NCI-H748 (cell line): ENCODE data around the gene DENR.
A peak's percentile ranks its signal among the peaks of the same experiment; 100 is the strongest.
"Not testable (repeated sequence)": the region's sequence is repeated elsewhere in the genome, so short reads cannot be mapped to it uniquely, and the experiment has no call there.

Experiments used
- DNase-seq: peaks from one replicate; lab custom pipeline; 2025; ENCODE audit not compliant: unreplicated experiment; lab: John Stamatoyannopoulos, UW

Gene DENR

DNA sequence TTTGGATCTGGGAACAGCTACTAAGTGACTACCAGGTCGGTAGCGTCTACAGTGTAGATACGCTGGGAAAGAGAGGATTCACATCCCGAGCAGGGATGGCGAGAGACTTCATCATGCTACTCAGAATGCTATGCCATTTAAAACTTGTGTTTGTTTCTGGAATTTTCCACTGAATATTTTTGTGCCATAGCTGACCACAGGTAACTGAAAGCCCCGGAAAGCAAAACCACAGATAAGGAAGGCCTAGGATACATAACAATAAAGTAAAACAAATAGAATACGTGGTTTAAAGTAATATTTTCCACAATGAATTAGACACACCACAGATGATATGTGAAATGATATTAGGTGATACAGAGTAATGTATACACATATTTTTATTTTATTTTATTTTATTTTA lies 14.1 kb upstream of the DENR start:
- no peak for DNase-seq

DNA sequence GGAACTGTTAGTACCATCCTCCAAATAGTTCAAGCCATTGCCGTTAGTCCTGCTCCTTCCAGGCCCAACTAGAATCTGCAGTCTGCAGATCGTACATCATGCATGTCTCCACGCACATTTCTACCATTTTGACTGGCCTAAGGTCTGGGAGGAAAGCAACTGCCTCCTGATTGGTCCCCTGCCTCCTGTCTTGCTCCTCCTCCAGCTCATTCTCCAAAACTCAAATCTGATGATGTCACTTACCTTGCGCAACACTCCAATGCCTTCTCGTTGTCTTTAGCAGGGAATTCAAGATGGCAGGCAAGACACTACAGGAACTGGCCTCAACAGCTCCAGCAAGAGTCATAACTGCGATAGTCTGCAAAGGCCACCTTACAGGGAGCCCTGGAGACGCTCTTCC lies 12.3 kb upstream of the DENR start:
- no peak for DNase-seq

DNA sequence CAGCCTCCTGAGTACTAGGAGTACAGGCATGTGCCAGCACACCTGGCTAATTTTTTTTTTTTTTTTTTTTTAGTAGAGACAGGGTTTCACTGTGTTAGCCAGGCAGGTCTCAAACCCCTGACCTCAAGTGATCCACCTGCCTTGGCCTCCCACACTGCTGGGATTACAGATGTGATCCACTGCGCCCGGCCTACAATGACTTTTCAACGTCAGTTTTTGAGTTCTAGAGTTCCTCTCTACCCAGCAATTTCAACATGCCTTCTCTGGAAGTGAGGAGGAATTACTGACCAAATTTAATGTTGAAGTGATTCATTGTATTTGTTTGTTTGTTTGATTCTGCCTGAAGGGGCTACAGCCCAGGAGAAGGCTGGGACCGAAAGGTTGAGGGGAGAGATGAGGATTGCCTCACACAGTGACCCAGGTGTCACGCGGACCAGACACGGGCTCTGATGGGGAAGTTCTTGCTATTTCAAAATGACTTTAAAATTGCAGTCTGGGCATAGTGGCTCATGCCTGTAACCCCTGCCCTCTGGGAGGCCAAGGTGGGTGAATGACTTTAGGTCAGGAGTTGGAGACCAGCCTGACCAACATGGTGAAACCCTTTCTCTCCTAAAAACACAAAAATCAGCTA lies 8.6 kb upstream of the DENR start:
- DNase-seq = no peak

DNA sequence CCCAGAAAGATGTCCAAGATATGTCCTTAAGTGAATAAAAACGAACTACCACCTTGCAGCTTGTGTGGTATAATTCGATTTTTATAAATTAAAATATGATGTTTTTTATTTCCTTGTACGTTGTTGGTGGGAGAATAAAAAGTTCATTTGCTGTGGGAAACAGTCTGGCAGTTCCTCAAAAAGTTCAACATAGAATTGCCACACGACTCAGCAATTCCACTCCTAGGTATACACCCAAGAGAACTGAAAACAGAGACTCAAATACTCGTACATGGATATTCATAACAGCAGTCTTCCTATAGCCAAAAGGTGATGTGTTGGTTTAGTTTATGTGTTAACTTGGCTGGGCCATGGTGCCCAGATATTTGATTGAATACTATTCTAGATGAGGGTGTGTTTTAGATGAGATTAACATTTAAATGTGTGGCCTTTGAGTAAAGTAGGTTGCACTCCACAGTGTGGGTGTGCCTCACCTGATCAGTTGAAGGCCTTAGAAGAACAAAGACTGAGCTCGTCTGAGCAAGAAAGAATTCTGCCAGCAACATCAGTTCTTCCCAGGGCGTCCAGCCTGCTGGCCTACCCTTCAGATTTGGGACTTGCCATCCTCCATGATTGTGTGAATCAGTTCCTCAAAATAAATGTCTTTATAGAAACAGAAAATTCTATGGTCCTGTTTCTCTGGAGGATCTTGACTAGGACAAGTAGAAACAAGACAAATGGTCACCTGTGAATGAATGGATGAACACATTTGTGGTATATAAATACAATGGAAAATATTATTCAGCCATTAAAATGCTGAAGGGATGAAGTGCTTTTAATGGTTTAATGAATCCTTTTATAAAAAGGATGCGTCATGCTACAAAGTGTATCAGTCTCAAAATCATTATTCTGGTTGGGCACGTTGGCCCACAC lies 5.1 kb upstream of the DENR start:
- DNase-seq = no peak

DNA sequence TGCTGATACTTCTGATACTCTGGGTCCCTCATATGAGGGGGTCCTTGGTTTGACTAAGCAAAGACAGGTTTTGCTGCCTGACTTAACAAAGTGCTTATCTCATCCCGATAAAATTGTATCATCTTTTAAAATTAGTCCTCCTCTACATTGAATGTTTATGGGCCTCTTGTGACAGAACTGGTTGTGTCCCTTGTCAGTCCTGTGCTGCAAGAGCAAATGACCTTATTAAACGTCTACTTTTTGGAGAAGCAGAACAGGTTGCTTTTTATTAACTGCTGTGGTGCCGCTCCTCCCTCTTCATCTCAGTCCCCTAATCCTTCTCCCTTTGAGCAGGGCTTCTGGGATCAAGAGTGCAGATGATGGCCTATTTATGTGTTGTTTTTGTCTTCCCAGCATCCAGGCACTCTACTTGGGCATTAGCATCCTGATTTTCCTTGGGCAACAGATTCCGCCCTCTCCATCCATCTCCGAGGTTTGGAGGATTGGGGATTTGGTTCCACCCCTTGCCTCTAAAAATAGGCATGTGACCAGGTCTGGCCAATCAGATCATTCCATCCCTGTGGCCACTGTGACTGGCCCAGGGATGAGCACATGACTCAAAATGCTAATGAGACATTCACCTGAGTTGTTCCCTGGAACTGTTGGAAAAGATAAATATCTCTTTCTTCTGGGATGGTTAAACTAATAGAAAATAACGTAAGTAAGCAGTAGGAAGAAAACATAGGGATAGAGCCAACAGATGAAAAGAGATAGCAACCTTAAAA lies 2.9 kb upstream of the DENR start:
- DNase-seq = peak; percentile 59

DNA sequence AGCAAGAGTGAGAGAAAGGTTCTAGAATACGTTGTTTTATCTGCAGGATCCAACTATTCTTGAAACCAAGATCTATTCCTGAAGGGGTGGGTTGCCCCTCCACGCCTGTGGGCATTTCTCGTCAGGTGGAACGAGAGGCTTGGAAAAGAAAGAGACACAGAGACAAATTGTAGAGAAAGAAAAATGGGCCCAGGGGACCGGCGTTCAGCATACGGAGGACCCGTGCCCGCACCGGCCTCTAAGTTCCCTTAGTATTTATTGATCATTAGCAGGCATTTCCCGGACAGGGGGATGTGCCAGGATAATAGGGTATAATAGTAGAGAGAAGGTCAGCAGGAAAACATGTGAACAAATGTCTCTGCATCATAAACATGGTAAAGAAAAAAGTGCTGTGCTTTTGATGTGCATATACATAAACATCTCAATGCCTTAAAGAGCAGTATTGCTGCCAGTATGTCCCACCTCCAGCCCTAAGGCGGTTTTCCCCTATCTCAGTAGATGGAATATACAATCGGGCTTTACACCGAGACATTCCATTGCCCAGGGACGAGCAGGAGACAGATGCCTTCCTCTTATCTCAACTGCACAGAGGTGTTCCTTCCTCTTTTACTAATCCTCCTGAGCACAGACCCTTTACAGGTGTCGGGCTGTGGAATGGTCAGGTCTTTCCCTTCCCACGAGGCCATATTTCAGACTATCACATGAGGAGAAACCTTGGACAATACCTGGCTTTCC lies 1.7 kb upstream of the DENR start:
- not testable (repeated sequence) for DNase-seq

DNA sequence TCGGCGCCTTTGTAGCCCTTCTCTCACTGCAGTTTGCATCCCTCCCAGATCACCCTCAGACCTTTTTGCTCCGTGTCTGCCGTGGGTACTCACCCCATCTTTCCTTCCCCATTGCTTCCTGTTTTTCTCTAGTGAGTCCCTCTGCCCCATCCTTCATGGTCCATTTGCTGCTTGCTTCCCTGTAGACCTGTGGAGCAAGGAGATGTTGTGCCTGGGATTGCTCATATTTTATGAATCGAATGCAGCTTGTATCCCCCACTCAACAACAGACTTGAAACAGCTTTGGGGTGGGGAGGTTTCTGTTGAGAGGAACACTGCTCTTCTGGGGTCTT lies 661 bp downstream of the DENR start:
- DNase-seq = no peak

DNA sequence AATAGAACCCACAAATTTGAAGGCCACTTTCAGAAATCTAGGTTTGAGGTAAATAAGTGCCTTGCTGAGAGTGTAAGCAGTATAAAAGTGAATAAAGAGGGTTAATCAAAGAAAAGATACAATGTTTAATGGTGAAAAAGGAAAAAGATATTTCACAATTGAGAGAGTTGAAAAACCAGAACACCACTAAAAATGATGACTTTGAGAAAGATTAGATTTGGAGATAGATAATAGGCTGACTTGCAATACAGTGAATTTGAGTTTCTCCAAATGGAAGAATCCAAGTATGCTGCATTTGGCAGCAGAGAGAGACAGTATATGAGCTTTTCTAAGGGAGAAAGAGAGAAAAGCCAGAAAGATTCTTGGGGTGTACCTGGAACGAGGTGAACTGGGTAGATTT lies 2.2 kb downstream of the DENR start:
- DNase-seq = no peak

DNA sequence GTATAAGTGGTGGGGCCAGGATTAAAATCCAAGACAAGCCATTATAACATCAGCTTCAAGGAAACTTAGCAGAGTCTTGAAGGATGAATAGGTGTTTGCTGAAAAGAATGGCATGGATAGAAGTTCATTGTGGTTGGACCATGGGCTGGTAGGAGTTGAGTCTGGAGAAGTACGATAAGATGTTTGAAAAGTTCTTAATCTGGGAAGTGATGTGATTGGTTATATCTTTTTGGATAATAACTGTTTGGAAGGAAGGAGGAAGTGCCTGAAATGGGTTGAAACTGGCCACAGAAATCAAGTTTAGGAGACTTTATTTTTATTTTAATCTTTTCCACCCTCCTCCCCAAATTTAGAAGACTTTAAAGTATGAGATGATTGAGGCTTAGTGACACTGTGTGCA lies 4.9 kb downstream of the DENR start:
- DNase-seq = no peak

DNA sequence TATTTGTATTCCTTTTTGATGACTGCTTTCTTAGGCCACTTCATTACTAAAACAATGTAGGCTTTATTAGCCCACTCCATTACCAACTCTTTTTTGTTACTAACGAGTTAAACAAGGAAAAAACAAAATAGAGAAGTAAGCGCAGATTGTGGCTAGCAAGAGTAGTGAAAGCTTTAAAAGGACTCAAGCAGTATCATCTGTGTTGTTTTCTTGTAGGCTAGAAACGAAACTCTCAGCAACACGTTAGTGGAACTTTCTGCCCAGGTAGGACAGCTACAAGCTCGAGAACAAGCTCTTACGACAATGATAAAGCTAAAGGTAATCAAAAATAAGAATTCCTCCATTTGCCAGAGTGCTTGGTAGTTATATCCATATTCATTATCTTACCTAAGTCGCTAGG lies 32.9 kb downstream of the DENR start:
- no peak for DNase-seq

DNA sequence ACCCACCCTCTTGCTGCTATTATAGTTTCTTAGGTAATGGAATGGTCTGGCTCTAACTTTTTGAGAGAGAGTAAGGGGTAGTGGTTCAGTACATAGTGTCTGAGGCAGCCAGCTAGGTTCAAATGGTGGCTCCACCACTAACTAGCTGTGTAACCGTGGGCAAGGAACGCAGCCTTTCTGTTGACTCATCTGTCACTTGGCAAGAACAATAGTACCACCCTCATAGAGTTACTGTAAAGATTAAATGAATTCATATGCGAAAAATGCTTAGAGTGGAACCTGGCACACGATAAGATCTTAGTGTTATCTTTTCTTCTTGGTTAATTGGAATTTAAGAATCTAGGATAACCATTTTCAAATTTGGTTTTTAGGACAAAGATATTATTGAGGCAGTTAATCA lies 35.8 kb downstream of the DENR start:
- DNase-seq = no peak

DNA sequence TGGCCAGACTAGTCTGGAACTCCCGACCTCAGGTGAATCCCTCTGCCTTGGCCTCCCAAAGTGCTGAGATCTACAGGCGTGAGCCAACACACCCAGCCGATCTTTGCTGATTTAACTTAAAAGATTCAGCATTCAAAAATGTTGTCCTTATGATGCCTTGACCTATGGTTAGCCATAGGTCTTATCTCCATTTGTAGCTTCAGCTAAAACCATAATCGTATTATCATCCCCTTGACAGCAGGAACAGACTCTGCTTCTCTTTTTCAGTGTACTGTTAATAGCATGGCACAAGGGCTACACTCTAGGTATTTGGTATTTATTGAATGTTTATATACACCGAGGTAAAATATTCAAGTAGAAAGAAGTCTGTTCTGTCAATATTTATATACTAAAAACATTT lies 37.0 kb downstream of the DENR start:
- no peak for DNase-seq

DNA sequence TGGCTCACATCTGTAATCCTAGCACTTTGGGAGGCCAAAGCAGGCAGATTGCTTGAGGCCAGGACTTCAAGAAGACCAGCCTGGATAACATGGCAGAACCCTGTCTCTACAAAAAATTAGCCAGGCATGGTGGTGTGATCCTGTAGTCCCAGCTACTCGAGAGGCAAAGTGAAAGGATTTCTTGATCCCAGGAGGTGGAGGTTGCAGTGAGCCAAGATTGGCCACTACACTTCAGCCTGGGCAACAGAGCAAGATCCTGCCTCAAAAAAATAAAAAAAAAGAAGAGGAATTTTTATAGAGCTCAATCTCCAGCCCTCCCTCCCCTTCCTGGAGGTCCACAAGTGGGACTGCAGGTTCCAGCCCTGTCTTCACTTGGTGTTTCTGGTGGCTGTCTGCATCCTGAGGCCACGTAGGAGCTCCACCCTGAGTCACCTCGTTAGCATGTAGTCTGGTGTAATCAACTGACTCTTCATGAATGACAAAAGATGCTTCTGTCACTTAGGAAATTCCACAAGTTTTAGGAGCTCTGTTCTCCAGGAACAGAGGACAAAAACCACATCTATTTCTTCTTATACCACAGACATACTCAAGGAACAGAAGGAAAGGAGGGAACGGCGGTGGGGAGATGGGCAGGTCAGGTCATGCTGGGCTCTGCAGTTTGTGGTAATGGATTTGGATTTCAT lies 37.9 kb downstream of the DENR start:
- no peak for DNase-seq

DNA sequence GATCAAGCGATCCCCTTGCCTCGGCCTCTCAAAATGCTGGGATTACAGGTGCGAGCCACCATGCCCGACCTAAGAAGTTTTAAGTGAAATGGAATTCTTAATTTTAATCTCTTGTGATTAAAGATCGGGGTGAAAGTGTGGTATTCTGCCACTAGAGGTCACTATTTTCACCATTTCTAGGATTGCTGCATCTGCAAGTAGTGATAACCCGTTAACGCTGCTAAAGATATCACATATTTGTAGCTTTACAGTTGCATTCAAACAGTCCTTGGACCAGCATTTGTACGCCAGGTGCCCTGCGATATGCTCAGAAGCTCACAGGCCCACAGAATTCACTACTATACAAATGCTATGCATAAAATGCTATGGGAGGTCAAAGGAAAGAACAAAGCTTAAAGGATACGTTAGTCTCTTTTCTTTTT lies 41.1 kb downstream of the DENR start:
- DNase-seq = peak; percentile 63

DNA sequence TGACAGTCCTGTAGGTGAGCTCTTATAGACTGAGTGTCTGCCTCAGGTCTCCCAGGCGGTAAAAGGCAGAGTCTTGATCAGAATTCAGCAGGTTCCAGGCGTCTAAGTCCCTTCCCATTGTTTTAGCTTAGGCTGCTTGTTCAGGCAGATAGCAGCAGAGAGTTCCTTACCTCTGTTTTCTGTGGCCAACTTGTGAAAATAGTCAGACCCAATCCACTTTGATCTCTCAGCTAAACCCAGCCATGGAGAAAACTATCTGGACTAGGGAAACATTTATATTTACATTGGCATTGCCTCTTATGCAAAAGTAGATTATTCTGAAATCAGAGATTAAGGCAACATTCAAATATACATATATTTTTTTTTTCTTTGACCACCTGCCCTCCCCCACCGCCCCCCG lies 43.2 kb downstream of the DENR start:
- DNase-seq = no peak

DNA sequence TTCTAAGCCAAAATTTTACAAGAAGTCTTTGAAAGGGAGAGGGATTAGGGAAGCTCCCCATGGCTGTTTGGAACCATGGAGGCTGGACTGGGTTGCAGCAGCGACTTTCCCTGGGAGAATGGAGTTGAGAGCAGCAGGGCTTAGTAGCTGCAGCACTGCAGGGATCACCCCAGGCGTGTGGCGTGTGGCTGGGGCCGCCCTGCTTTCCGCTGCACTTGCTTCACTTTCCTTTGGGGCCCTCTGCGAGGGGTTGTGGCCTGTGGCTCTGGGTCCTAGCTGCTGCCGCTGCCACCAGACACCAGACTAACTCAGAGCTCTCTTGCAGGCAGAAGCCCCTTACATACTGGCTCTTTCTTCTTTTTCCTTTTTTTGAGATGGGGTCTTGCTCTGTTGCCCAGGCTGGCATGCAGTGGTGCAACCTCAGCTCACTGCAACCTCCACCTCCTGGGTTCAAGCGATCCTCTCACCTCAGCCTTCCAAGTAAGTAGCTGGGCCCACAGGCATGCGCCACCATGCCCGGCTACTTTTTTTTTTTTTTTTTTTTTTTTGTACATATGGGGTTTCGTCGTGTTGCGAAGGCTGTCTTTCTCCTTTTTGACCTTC lies 47.1 kb downstream of the DENR start:
- no peak for DNase-seq

DNA sequence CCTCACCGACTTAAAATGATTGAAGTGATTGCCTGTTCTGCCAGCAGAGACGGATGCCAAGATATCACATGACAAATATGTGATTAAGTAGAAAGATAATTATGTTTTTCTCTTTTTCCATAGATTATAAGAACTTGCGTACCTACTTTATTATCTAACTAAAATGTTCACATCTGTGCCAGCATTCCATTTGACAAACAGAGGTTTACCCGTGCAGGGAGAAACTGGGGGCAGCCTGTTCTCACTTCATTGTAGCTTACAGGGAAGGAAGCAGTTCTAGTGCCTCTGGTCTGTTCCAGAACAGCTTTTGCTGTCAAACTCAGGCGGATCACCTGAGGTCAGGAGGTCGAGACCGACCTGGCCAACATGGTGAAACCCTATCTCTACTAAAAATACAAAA lies 51.3 kb downstream of the DENR start:
- DNase-seq = no peak

DNA sequence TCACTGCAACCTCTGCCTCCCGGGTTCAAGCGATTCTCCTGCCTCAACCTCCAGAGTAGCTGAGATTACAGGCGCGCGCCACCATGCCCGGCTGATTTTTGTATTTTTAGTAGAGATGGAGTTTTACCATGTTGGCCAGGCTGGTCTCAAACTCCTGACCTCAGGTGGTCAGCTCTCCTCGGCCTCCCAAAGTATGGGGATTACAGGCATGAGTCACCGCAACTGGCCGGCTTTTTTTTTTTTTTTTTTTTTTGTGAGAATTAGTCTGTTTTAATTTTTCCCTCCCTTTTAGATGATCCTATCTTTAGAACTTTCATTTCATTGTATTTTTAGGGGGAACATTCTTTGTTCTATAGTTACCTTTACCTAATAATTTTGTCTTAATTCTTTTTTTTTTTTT lies 52.3 kb downstream of the DENR start:
- DNase-seq = not testable (repeated sequence)

DNA sequence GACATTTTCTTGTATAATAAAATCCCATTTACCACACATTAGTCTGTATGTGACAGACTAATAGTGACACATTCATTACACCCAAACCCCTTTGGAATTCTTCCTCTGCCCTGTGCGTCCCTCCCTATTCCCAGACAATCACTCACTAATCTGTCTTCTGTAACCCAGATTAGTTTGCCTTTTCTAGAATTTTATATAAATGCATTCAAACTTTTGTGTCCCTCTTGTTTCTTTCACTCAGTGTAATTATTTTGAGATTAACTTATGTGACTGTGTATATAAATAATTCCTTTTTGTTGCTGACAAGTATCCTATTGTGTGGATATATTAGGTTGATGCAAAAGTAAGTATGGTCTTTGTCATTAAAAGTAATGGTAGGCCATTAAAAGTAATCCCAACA lies 55.0 kb downstream of the DENR start:
- no peak for DNase-seq

DNA sequence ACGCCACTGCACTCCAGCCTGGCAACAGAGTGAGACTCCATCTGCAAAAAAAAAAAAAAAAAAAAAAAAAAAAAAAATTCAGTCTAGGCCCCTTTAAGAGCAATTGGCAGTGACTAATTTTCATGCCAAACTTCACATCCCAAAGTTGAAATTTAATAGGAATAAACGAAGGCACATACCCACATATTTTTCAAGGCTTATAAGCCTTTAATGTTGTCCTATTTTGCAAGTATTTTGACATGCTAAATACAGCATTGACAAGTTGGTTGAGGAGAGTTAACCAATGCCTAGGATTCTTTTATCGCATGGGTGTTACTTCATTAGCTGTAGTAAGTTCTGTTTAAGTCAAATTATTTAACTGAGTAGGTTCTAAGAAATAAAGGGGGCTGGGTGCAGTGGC lies 59.2 kb downstream of the DENR start:
- DNase-seq = no peak
